A172 (cell line): ENCODE measurements around the gene TAF4. TPM values are rescaled to one million over a fixed set of nuclear protein-coding genes. Genes with fewer than 3 reads are reported as not detected.

Experiments
- DNase-seq: peaks from one replicate; pipeline ENCODE4 v3.0.0-alpha.2; 2015; ENCODE audit warnings: low spot score
- total RNA-seq: library from RNA; depleted of rRNA; stranded (reverse); fragments of >200 nt; shearing (Covaris generic); gene quantifications from 2 replicates; pipeline ENCODE4 v1.2.3, GENCODE V29; 2014; rRNA removed

TAF4 gene
- total RNA-seq, 1 experiment from 2014 or later = 5.1 TPM

- DNase-seq = no peak
Measured at GRCh38 chr20:61933481-61933950, 132.2 kb downstream of the TAF4 start.

- no peak for DNase-seq
Measured at GRCh38 chr20:61932711-61933480, 132.8 kb downstream of the TAF4 start.

GRCh38 chr20:61932199-61932592, 133.5 kb downstream of the TAF4 start:
- no peak for DNase-seq

- DNase-seq = no peak
Measured at GRCh38 chr20:61931476-61932198, 134.0 kb downstream of the TAF4 start.

- DNase-seq = no peak
Measured at GRCh38 chr20:61930776-61931475, 134.8 kb downstream of the TAF4 start.

- DNase-seq = no peak
Measured at GRCh38 chr20:61929971-61930666, 135.6 kb downstream of the TAF4 start.

GRCh38 chr20:61929561-61929960, 136.1 kb downstream of the TAF4 start:
- no peak for DNase-seq

- DNase-seq = no peak
Measured at GRCh38 chr20:61927826-61928541, 137.7 kb downstream of the TAF4 start.

GRCh38 chr20:61927193-61927825, 138.4 kb downstream of the TAF4 start:
- DNase-seq = no peak

- no peak for DNase-seq
Measured at GRCh38 chr20:61926796-61927192, 138.9 kb downstream of the TAF4 start.

- no peak for DNase-seq
Measured at GRCh38 chr20:61926253-61926613, 139.4 kb downstream of the TAF4 start.

GRCh38 chr20:61925555-61926252, 140.0 kb downstream of the TAF4 start:
- DNase-seq = peak; percentile 73

GRCh38 chr20:61924858-61925554, 140.7 kb downstream of the TAF4 start:
- DNase-seq = no peak

Other genes with a start within 250 kb of the TAF4 start
- gene LSM14B, start 56.6 kb upstream of the TAF4 start, total RNA-seq = 45.6 and 55.0 TPM in 2 replicates
- gene PSMA7, start 77.5 kb upstream of the TAF4 start, total RNA-seq = 837 and 1,013 TPM in 2 replicates
- gene SS18L1, start 77.9 kb upstream of the TAF4 start, total RNA-seq = 8.5 and 11.6 TPM in 2 replicates
- 14.9 and 16.1 TPM in 2 replicates for gene MTG2, start 117.1 kb upstream of the TAF4 start, total RNA-seq
- not detected in 2 replicates for gene HRH3, start 154.4 kb upstream of the TAF4 start, total RNA-seq
- gene OSBPL2, start 172.6 kb upstream of the TAF4 start, total RNA-seq = 20.1 TPM in 2 replicates
- 329 and 402 TPM in 2 replicates for gene ADRM1, start 237.1 kb upstream of the TAF4 start, total RNA-seq